C4-2B (cell line): Measurements from ENCODE around the gene MACROD1.

ENCODE experiments used
- CTCF ChIP-seq: fragments of 450-650 bp; conservative IDR thresholded peaks from 2 replicates; pipeline ENCODE4 v1.5.1; 2017; ENCODE audit warnings: mild to moderate bottlenecking
- ZFX ChIP-seq: fragments of 450-650 bp; IDR thresholded peaks from 2 replicates; pipeline ENCODE4 v1.6.1; 2017

- TF ChIP-seq CTCF (no peak), ZFX (no peak)
Measured at GRCh38 chr11:64037027-64037634, 128.8 kb downstream of the MACROD1 start.
